Ureter (tissue), 1 donor: ENCODE data around the gene CASZ1. TPM values are rescaled to one million over a fixed set of nuclear protein-coding genes. Genes with fewer than 3 reads are reported as not detected.

Source experiments
- DNase-seq: peaks from one replicate; pipeline ENCODE4 v3.0.0-alpha.2; 2020; ENCODE audit warnings: low spot score
- total RNA-seq: library from RNA; stranded (reverse); gene quantifications from one replicate; pipeline ENCODE4 v1.2.4, GENCODE V29; 2023
- donor health status: DM: yes; HTN: yes; CAD: no.

The CASZ1 gene
- total RNA-seq, 1 donor from 2014 or later: 76.8 TPM

DNA sequence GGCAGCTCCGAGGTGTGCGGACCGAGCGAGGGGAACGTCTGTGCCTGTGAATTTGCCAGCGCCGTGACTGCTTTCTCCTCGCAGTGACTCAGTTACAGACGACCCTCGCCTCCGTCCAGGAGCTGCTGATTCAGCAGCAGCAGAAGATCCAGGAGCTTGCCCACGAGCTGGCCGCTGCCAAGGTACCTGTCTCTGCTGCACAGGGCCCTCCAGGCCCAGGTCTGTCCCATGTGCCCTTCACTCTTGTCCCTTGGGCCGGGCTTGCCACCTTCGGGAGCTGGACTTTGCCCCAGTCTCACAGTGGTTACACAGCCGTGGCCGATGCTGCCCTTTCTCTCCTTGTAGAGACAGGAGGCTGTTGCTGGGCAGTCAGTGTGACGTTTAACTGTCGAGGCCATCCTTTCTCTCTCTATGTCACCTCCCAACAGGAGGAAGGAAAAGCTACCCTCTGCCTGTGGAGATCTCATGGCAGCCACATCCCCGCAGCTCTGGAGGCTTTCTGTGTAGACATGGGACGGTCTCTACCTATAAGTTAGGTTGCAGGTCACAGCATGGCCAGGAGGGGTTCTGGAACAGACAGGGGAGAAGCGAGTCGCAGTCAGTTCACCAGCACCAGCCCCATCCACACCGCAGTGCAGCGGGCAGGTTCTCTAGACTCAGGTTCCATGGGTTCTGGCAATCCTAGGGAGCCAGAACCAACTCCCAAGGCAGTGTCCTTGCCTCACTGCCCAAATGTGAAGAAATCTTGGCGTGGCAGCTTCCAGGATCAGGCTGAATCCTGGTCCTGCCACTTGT, 172.0 kb downstream of the CASZ1 start:
- no peak for DNase-seq

- DNase-seq: no peak
These were observed 172.7 kb downstream of the CASZ1 start for GRCh38 chr1:10623686-10624145.

GRCh38 chr1:10622910-10623685, 173.3 kb downstream of the CASZ1 start:
- no peak for DNase-seq

- no peak for DNase-seq
These were observed 174.5 kb downstream of the CASZ1 start for GRCh38 chr1:10621906-10622305.

GRCh38 chr1:10620776-10621175, 175.7 kb downstream of the CASZ1 start:
- DNase-seq: no peak

DNA sequence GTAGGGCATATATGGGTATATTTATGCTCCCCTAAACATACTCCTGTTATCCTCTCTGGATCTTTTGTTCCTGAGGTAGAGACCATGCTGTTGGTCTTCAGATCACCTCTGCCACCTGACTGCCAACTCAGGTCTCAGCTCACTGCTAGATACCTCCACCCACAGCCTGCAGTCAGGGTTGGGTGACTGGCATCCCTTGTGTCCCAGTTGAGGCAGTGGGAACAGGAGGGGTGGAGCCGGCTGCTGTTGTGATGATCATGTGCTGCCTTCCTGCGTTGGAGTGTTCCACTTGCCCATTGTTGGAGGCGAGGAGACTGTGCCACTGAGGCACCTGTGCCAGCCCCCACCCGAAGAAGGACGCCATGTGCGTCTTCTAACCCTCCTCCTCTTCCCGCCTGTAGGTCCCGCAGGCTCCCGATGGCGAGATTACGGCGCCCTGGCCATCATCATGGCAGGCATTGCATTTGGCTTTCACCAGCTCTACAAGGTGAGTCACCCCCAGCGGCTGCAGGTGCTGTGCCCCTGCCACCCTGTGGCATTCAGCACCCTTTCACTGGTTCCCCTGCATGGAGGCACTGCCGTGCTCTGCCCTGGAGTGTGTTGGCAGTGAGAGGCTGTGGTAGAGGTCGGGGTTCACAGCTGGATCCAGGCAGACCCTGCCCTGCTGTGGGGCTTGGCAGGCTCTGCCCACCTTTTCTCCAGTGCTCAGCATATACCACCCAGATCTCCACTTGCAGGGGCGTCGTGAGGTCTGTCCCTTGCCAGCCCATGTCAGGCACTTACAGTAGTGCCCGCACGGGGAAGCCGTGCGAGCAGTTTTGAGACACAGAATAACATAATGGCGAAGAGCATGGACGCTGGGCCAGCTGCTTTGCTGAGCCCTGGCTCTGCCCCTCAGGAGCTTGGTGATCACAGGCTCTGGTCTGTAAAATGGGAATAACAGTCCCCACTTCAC, 178.2 kb downstream of the CASZ1 start:
- DNase-seq: no peak

DNA sequence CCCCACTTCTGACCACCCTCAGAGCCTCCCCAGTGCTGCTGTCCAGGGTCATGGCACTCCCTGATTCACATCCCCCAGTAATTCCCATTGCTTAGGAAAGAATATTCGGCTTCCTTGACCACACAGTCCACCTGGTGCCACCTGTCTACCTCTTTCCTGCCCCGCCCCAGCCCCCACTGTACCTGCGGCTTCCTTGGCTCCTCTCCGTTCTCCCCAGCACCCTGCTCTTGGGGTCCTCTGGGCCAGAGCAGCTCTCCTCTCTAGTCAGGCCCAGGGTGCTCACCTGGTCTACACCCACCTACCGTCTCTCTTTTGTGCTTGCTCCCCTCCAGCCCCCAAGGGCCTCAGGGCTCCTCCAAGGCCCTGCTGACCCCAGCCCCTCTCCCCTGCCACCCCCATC, 179.1 kb downstream of the CASZ1 start:
- no peak for DNase-seq

DNA sequence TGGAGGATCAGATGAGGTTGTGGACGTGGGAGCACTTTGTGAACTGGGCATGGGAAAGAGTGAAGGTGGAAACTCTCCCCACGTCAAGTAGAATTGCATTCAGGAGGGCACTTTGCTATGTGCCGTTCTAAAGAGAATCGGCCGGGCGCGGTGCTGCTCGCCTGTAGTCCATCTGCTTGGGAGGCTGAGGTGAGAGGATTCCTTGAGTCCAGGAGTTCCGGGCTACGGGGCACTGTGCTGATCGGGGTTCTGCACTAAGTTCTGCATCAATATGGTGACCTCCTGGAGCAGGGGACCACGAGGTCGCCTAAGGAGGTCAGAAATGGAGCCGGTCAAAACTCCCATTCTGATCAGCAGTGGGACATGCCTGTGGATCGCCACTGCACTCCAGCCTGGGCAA, 179.8 kb downstream of the CASZ1 start:
- DNase-seq: no peak

DNA sequence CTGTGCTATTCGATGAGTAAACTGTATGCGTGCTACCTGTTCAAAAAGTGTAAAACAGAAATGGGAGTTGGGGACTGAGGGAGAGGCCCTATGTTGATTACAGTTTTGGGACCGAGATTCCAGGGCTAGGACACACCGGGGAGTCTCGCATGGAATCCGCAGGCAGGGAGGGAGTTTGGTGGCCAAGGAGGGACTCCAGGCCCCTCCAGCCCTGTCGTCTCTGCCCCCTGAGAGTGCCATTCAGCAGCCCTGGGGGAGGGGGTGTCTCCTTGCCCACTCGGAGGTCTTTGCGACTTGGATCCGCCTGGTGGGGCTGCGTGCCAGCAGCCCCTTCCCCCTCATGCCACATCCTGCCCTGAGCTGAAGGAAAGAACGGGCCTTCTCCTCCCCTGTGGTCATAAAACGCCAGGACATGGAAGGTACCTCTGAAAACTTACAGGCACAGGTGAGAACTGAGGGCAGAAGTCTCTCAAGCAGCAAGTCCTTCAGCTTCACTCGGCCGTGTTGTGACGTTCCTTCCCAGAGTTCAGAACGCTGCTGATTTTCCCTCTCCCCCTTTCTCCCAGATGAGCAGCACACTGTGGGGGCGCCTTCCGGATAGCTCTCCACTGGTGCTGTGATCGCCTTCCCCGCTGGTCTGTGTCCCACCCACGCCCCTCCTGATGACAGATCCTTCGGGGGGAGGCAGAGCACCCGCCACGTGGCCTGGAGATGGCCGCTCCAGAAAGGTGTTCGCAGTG, 180.3 kb downstream of the CASZ1 start:
- no peak for DNase-seq

DNA sequence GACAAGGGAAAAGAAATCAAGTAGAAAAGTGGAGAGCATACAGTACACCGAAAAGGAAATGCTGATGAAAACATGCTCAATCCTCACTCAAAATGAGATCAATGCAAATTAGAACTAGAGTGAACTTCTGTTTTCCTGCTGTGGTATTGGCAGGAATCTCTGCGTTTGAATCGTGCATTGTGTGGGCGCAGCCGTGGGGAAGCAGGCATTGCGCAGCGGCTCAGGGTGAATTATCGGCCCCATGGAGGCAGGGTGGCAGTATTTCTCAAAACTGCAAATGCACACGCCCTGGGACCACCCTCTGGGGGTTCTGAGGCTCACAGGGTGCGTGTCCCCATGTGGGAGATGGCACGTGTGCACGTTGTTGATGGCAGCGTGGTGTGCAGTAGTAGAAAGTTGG, 181.1 kb downstream of the CASZ1 start:
- no peak for DNase-seq

DNA sequence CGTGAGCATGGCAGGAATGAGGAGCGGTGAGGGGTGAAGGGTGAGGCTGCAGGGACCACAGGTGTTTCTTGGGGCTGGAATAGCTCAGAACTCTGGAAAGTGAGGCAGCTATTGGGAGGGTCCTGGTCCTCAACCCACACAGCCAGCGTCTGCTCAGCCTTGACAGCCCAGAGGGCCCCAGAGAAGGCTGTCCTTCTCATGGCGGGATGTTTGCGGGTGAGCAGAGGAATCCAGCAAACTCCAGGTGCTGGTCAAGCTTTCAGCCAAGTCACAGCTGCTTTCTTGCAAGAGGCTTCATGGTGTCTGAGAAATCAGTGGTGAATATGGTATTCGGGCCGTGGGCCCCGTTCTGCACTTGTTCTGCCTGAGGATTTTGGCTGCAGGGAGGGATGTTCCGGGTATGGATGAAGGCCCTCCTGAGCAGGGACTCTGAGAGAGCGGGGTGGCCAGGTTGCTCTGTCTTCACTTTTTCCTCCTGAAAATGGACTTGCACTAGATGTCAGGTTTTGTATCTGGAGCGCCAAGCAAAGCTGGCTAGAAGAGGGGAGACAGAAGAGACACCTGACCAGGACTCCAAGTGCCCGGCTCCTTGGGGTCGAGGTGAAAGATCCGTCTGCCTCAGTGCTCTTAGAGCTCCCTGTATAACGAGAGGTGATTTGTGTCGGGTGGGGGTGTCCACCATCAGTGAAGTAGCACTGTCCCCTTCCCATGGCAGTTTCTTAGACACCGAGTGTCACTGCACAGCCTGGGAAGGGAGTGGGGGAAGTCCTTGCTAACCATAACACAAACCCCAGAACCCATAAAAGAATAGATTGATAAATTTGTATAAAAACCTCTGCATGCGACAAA, 181.8 kb downstream of the CASZ1 start:
- DNase-seq: no peak

GRCh38 chr1:10613861-10614260, 182.6 kb downstream of the CASZ1 start:
- no peak for DNase-seq

DNA sequence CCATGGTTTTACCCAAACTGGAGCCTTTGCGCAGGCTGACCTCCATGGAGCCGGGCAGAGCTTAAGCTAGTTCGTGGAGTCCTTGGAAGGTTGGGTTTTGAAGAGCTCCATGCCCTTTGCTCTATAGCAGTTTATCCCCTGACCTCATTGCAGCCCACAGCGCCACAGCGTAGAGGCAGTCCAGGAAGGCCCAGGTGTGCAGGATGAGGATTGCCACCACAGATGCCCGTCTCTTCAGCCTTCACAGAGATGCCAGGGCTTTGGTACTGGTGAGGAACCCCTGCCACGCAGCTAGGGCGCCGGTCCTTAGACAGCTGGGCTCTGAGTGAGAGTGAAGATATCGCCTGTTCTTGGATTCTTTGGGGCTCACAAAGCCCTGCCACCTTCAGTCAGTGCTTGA, 183.1 kb downstream of the CASZ1 start:
- no peak for DNase-seq

- no peak for DNase-seq
These were observed 183.8 kb downstream of the CASZ1 start for GRCh38 chr1:10612436-10613160.

- no peak for DNase-seq
These were observed 185.4 kb downstream of the CASZ1 start for GRCh38 chr1:10610901-10611600.

DNA sequence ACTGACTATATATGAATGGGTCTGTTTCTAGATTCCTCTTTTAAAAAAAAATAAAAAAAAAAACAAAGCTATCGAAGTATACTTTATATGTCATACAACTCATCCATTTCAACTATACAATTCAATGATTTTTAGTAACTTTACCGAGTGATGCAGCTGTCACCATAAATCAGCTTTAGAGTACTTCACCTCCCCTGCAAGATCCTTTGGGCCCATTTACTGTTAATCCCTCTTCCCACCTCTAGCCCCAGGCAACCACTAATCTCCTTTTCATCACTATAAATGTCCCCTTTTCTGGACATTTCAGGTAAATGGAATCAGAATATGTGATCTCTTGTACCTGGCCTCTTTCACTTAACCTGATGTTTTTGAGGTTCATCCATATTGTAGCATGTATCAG, 187.8 kb downstream of the CASZ1 start:
- no peak for DNase-seq

GRCh38 chr1:10607228-10607627, 189.2 kb downstream of the CASZ1 start:
- DNase-seq: no peak

- no peak for DNase-seq
These were observed 190.4 kb downstream of the CASZ1 start for GRCh38 chr1:10606064-10606463.

GRCh38 chr1:10604966-10605365, 191.5 kb downstream of the CASZ1 start:
- no peak for DNase-seq
